ENCODE measurements around the gene BBX.

The BBX gene

GRCh38 chr3:107663266-107663665, 140.5 kb downstream of the BBX start:
- no peak for TF ChIP-seq CTCF (IDR thresholded peaks at IDR 0.05; ENCODE audit: extremely low read depth, insufficient read depth, missing control alignments)
- no peak for DNase-seq (ENCODE audit: low spot score)
- in situ Hi-C loops (cut with MboI; ENCODE audit: low pct_unique_long_range_greater_than_20kb, low sequenced_read_pairs, unreplicated experiment): no loop called here

GRCh38 chr3:107664614-107665013, 141.9 kb downstream of the BBX start:
- in situ Hi-C loops (cut with MboI; ENCODE audit: low pct_unique_long_range_greater_than_20kb, low sequenced_read_pairs, unreplicated experiment): no loop called here

GRCh38 chr3:107665351-107665750, 142.6 kb downstream of the BBX start:
- in situ Hi-C loops (cut with MboI; ENCODE audit: low pct_unique_long_range_greater_than_20kb, low sequenced_read_pairs, unreplicated experiment): no loop called here
- DNase-seq (ENCODE audit: low spot score): no peak

More at GRCh38 chr3:107664614-107665013, 141.9 kb downstream of the BBX start:
- DNase-seq (ENCODE audit: low spot score): no peak
- TF ChIP-seq CTCF (IDR thresholded peaks at IDR 0.05; ENCODE audit: extremely low read depth, insufficient read depth, missing control alignments): no peak

GRCh38 chr3:107666853-107667252, 144.1 kb downstream of the BBX start:
- no peak for TF ChIP-seq CTCF (IDR thresholded peaks at IDR 0.05; ENCODE audit: extremely low read depth, insufficient read depth, missing control alignments)
- no peak for DNase-seq (ENCODE audit: low spot score)
- in situ Hi-C loops (cut with MboI; ENCODE audit: low pct_unique_long_range_greater_than_20kb, low sequenced_read_pairs, unreplicated experiment): no loop called here

More at GRCh38 chr3:107665351-107665750, 142.6 kb downstream of the BBX start:
- no peak for TF ChIP-seq CTCF (IDR thresholded peaks at IDR 0.05; ENCODE audit: extremely low read depth, insufficient read depth, missing control alignments)

GRCh38 chr3:107668416-107668815, 145.7 kb downstream of the BBX start:
- no peak for DNase-seq (ENCODE audit: low spot score)
- TF ChIP-seq CTCF (IDR thresholded peaks at IDR 0.05; ENCODE audit: extremely low read depth, insufficient read depth, missing control alignments): no peak
- in situ Hi-C loops (cut with MboI; ENCODE audit: low pct_unique_long_range_greater_than_20kb, low sequenced_read_pairs, unreplicated experiment): no loop called here

- DNase-seq (ENCODE audit: low spot score): no peak
- in situ Hi-C loops (cut with MboI; ENCODE audit: low pct_unique_long_range_greater_than_20kb, low sequenced_read_pairs, unreplicated experiment): no loop called here
- no peak for TF ChIP-seq CTCF (IDR thresholded peaks at IDR 0.05; ENCODE audit: extremely low read depth, insufficient read depth, missing control alignments)
Observed at GRCh38 chr3:107668963-107669362, 146.2 kb downstream of the BBX start.

- DNase-seq (ENCODE audit: low spot score): no peak
- TF ChIP-seq CTCF (IDR thresholded peaks at IDR 0.05; ENCODE audit: extremely low read depth, insufficient read depth, missing control alignments): no peak
- in situ Hi-C loops (cut with MboI; ENCODE audit: low pct_unique_long_range_greater_than_20kb, low sequenced_read_pairs, unreplicated experiment): no loop called here
Observed at GRCh38 chr3:107669669-107670068, 146.9 kb downstream of the BBX start.
